Cardiac septum (tissue), 1 donor: ENCODE data around the gene PRCD. TPM values are rescaled to one million over a fixed set of nuclear protein-coding genes. Genes with fewer than 3 reads are reported as not detected.

Source experiments
- DNase-seq: peaks from one replicate; pipeline ENCODE4 v3.0.0-alpha.2; 2020; ENCODE audit warnings: low spot score
- intact Hi-C: fragments of 100-400 bp; cut with DNase I; formaldehyde crosslinking; loops from one replicate; pipeline ENCODE4 v1.14.0; 2022
- total RNA-seq: library from RNA; stranded (reverse); fragmentation: NEBNext Ultra II Directional; extraction: Animal tissue kit (Norgen Biotek cat#: 25700); gene quantifications from one replicate; pipeline ENCODE4 v1.2.1, GENCODE V29; 2021
- donor health status: DM: no; HTN: no; CAD: no.

PRCD gene
- total RNA-seq, 1 donor from 2014 or later, result 2.7 TPM

DNA sequence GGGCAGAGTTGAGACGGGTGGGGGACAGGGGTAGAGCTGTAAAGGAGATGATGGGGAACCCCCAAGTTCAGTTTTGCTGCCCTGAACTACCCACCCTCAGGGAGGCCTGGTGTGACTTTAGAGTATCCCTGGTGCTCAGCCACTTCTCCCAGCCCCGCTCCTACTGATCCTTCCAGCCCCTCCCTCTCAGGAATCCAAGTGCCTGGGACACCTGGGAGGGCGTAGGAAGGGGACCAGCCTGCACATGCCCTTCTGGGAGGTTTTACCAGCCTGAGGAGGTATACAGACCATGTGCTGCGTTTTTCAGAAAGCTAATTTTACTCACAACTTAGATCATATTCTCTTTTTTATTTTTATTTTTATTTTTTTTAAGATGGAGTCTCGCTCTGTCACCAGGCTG, 41.7 kb downstream of the PRCD start:
- intact Hi-C loops, result no loop called here
- DNase-seq, result no peak

DNA sequence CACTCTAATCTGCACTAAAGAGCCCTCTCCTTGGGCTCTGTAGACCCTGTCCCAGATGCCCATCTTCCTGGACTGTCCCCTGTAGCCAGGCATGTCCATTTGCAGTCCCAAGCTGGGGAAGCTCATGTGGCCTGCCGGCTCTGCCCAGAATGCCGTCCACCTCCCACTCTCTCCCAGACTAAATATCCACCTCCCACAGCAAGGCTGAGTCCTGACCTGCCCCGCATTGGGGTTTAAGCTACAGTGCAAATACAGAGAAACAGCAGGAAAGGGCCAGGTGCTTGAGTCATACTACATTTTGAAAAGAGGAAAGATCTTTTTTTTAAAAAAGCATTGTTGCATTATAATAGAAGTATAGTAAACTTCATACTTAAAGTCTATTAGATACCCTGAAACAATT, 42.8 kb downstream of the PRCD start:
- intact Hi-C loops, result no loop called here

DNA sequence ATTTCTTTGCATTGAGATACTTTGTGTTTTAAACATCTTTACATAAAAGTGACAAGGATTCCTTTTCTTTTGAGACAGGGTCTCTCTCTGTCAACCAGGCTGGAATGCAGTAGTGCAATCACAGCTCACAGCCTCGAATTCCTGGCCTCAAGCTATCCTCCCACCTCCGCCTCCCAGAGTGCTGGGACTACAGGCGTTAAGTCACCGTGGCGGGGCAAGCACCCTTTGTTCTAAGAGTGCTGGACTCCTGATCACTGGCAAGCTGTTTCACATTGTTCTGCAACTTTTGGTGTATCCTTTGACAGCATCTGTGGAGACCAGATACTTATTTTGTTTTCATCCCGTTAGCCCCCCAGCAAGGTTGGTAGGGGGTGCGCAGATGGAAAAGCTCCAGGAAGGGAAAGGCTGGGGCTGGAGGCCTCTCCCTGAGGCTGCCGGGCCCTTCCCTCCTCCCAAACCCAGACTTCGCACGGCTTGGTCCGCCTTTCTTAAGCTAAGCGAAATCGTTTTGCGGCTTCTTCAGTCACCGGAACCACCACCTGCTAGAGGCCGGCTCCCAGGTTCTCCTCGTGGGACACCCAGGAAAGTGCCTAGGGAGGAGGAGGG, 44.7 kb downstream of the PRCD start:
- intact Hi-C loops, result loop anchor here (5.0 kb wide), 1 partner anchor 62 kb away; no protein-coding TSS in a partner anchor
- DNase-seq, result no peak

More for the DNA sequence above, 42.8 kb downstream of the PRCD start:
- DNase-seq, result no peak

DNA sequence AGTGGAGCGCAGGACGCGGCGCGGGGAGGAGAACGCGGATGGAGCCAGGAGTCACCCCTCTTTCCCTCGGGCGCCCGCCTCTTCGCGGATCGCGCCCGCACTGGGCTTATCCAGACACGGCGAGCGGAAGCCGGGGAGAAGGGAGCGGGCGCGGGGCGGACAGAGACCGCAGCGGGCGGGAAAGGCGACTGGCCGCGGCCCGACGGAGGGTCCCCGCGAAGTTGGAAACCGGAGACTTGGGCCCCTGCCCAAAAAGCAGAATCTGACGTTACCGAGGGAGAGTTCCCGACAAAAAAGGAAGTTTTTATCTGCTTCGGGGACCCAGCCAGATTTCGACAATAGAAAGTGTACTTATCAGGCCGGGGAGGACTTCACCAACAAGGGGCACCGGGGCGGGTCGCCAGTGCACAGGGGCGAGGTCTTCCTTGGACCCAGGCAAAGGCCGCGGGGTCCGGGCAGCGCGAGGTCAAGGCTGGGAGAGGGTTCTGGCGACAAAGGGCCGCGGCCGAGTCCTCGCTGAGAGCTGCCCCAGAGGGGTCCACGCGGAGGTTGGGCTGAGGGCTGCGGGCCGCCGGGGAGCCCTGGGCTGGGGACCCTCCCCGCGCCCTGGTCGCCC, 45.3 kb downstream of the PRCD start:
- intact Hi-C loops, result loop anchor here (5.0 kb wide), 1 partner anchor 63 kb away; no protein-coding TSS in a partner anchor
- DNase-seq, result peak; percentile 80

DNA sequence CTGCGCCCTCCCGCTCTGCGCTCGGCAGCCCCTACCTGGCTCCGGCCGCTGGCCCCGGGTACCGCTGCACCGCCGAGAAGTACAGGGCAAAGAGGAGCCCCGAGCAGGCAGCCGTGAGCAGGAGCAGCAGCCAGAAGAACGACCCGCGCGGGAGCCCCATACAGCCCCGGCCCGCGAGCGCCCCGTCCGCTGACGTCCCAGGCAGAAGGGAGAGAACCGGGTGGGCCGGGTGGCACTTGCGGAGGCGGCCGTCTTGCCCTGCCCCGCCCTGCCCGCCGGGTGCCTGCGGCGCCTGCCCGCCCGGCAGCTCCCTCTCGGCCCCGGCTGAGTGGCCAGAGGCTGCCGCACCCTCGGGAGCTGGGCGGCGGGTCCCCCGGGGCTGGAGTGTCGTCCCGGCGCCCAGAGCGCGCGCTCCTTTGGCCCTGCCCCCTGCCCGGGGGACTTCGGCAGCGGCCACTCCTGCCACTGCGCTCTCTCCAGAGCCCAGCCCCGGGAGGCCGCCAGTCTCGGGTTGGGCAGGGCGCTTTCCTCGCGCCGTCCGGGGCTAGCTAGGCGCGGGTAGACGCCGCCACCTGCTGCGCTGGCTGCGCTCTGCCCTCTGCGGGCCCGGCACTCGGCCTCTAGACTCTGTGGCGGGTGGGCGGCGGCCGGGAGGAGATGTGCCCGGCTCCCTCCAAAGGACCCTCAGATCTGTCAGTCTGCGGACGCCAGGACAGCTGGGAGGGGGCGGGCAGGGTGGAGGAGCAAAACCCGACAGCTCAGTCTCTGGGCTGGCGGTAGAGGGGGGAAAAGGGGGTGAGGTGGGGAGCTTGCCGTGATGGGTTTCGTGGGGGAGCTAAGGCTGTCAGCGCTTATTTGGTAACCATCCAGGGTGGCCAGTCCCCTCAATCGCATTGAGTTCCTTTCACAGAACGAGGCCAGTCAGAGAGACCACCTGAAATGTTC, 46.1 kb downstream of the PRCD start, which contains the start of gene ST6GALNAC2:
Gene ST6GALNAC2 (minus strand): TSS at position 212 of the 945 bp plus-strand sequence. CDS start 52 bp downstream, at position 160.
- intact Hi-C loops, result loop anchor here (5.0 kb wide), 1 partner anchor 64 kb away; no protein-coding TSS in a partner anchor
- DNase-seq, result peak; percentile 89

DNA sequence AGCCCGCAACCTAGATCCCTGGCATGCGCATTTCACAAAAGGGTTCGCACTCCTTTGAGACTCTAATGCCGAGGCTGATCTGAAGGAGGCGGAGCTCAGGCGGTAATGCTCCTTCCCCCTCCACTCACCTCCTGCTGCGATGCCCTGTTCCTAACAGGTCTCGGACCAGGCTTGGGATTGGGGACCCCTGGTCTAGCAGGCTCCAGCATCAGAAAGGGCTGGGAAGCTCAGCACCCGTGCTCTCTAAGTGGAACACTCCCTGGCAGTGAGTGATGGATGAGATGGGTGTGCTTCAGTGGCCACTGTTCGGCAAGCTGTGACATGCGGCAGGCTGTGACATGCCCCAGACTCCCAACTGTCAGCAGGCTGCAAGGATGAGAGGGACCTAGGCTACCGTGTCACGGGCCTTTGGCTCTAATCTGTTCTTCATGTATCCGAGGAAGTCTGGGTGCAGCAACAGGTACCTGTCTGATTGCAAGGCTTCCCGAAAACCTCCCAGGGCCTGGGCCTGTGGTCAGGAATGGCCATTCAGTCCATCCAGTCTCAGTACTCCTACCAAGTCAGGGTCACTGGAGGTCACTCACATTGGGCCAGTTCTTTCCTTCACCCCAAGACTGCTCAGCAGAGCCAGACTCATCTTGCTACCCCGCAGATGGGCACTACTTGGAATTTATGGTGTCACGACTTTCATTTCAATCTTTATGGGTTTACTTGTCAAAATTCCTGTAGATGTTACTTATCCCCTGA, 47.1 kb downstream of the PRCD start:
- DNase-seq, result no peak
- intact Hi-C loops, result loop anchor here (5.0 kb wide), 1 partner anchor 65 kb away; no protein-coding TSS in a partner anchor

DNA sequence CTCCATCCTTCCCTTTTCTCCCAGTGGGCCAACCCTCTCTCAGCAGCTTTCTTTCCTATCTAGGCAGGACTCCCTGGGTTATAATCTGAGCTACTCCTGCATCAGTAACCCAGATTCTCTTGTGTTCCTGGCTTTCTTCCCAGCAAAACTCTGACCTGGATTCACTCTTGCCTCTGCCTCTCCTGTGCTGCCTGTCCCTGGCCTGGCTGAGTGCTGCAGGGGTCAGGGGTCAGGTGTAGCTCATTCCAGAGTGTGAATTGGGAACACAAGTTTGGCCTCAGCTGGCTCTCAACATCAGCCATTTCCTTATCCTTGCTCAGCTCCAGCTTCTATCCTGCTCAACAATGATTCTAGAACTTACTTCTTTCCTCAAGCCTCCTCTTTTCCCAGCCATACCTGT, 48.3 kb downstream of the PRCD start:
- intact Hi-C loops, result loop anchor here (5.0 kb wide), 1 partner anchor 66 kb away; no protein-coding TSS in a partner anchor
- DNase-seq, result no peak

DNA sequence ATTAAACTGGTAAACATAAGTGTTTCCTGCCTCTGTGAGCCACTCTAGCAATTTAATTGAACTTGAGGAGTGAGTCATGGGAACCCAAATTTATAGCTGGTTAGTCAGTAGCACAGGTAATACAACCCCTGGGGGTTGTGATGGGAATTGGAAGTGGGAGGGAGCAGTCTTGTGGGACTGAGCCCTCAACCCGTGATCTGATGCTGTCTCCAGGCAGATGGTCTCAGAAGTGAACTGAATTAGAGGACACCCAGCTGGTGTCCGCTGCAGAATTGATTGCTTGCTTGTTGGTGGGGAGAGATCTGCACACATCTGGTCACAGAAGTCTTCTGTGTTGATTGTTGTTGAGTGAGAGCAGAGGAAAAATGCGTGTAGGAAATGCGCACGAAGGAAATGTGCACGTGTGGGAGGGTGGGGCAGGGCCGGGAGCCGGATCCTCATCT, 53.6 kb downstream of the PRCD start:
- no peak for DNase-seq
- intact Hi-C loops, result no loop called here

DNA sequence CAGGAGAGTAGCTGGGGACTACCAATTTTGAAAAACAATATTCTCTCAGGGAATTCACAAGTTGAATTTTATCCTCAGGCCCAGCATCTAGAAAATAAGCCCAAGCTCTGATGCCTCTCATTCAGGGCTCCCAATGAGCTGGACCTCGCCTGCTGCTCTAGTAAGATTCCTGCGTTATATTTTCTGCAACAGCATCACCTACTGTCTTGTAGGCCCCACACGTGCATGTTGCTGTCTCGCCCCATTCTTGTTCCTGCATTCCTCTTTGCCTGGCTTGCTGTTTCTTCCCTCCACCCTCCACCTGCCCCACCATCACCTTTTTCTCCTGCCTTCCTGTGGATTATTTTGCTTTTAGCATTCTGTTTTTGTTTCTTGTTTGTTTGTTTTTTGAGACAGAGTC, 54.1 kb downstream of the PRCD start:
- intact Hi-C loops, result no loop called here
- DNase-seq, result no peak

DNA sequence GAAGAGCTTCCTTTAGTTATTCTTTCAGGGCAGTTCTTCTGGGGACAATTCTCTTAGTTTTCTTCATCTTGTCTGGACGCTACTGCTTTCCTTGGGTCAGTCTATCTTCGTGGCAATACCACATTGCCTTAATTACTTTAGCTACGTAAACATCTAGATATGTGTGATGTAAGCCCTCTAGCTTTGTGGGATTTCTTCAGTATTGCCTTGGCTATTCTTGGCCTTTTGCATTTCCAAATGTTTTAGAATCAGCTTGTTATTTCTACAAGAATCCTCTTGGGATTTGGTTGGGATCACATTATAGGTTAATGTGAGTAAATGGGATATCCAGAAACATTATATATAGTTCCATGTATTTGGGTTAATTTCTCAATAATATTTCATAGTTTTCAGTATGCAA, 54.8 kb downstream of the PRCD start:
- DNase-seq, result no peak
- intact Hi-C loops, result no loop called here

Other genes with a start within 250 kb of the PRCD start
- 1.8 TPM for gene QRICH2, start 231.8 kb upstream of the PRCD start, total RNA-seq
- 25.8 TPM for gene PRPSAP1, start 186.1 kb upstream of the PRCD start, total RNA-seq
- gene SPHK1, start 155.4 kb upstream of the PRCD start, total RNA-seq, result 11.0 TPM
- gene UBE2O, start 86.9 kb upstream of the PRCD start, total RNA-seq, result 31.1 TPM
- not detected for gene AANAT, start 72.4 kb upstream of the PRCD start, total RNA-seq
- 11.5 TPM for gene RHBDF2, start 38.6 kb upstream of the PRCD start, total RNA-seq
- 17.6 TPM for gene CYGB, start 2.3 kb upstream of the PRCD start, total RNA-seq
- 6.2 TPM for gene ST6GALNAC2, start 45.8 kb downstream of the PRCD start, total RNA-seq
- gene ST6GALNAC1, start 103.7 kb downstream of the PRCD start, total RNA-seq, result 1.9 TPM
- gene MXRA7, start 170.9 kb downstream of the PRCD start, total RNA-seq, result 666 TPM
- 60.7 TPM for gene JMJD6, start 186.6 kb downstream of the PRCD start, total RNA-seq
- gene METTL23, start 186.8 kb downstream of the PRCD start, total RNA-seq, result 21.4 TPM
- gene SRSF2, start 197.3 kb downstream of the PRCD start, total RNA-seq, result 98.0 TPM
- gene MFSD11, start 198.1 kb downstream of the PRCD start, total RNA-seq, result 27.0 TPM